ENCODE data around the gene FLACC1.
"Not testable (repeated sequence)": the region's sequence is repeated elsewhere in the genome, so short reads cannot be mapped to it uniquely, and the experiment has no call there.

FLACC1 gene

GRCh38 chr2:201249889-201250288 is 107.3 kb downstream of the FLACC1 start:
- no peak for FAIRE-seq

- no peak for FAIRE-seq
These were observed 108.8 kb downstream of the FLACC1 start for GRCh38 chr2:201248288-201248844.

GRCh38 chr2:201246280-201246679 is 110.9 kb downstream of the FLACC1 start:
- no peak for FAIRE-seq

GRCh38 chr2:201244829-201245228 is 112.3 kb downstream of the FLACC1 start:
- FAIRE-seq, result no peak

- FAIRE-seq, result no peak
These were observed 114.4 kb downstream of the FLACC1 start for GRCh38 chr2:201242571-201243277.

- not testable (repeated sequence) for FAIRE-seq
These were observed 117.8 kb downstream of the FLACC1 start for GRCh38 chr2:201239167-201239935.
